Gastrocnemius medialis (tissue), 4 donors: Measurements from ENCODE around the gene RPS25. TPM values are rescaled to one million over a fixed set of nuclear protein-coding genes. Genes with fewer than 3 reads are reported as not detected.
"Not testable (repeated sequence)": the region's sequence is repeated elsewhere in the genome, so short reads cannot be mapped to it uniquely, and the experiment has no call there.

Source experiments
- ATAC-seq, 2 donors: fragments of 150-250 bp; one replicate each; pipeline ENCODE4 v1.9.1; 2016
- DNase-seq, 2 donors: peaks; one replicate each; pipeline ENCODE4 v3.0.0-alpha.2; 2019
- H3K27ac ChIP-seq, 4 donors: fragments of 200-600 bp; sonication (generic); 1 replicate in 1 of 4; 2 replicates in 3 of 4; pipeline ENCODE4 v1.5.1; 2016 to 2018; ENCODE audit warnings: mild to moderate bottlenecking in 2 of 4, moderate library complexity in 1 of 4
- H3K27me3 ChIP-seq, 3 donors: fragments of 200-600 bp; sonication (generic) in 2 of 3; 1 replicate in 1 of 3; 2 replicates in 2 of 3; pipeline versions ENCODE4 v1.5.1 to v1.6.0; 2016 to 2019; ENCODE audit warnings: mild to moderate bottlenecking in 1 of 3, moderate library complexity in 1 of 3
- H3K36me3 ChIP-seq, 2 donors: fragments of 200-600 bp; sonication (generic) in 1 of 2; one replicate each; pipeline ENCODE4 v1.5.1; 2017 to 2018
- H3K4me1 ChIP-seq, 2 donors: fragments of 200-600 bp; sonication (generic) in 1 of 2; one replicate each; pipeline ENCODE4 v1.5.1; 2016 to 2017; ENCODE audit warnings: mild to moderate bottlenecking in 2 of 2
- H3K4me3 ChIP-seq, 4 donors: fragments of 200-600 bp; sonication (generic) in 3 of 4; 1 replicate in 1 of 4; 2 replicates in 3 of 4; pipeline ENCODE4 v1.5.1; 2016 to 2019; ENCODE audit warnings: mild to moderate bottlenecking in 2 of 4
- H3K9me3 ChIP-seq, 3 donors: fragments of 200-600 bp; sonication (generic) in 2 of 3; 1 replicate in 1 of 3; 2 replicates in 2 of 3; pipeline ENCODE4 v1.5.1; 2016 to 2019
- CTCF ChIP-seq, 5 experiments: fragments of 450-650 bp in 3 of 5; fragments of 200-600 bp in 2 of 5; sonication (generic) in 2 of 5; IDR thresholded peaks in 4 of 5; conservative IDR thresholded peaks in 1 of 5; 1 replicate in 4 of 5; 2 replicates in 1 of 5; pipeline ENCODE4 v1.5.1; 2016 to 2019; ENCODE audit warnings: antibody characterized with exemption in 5 of 5, mild to moderate bottlenecking in 3 of 5, moderate library complexity in 3 of 5
- POLR2A ChIP-seq, 2 donors: fragments of 450-650 bp; IDR thresholded peaks; one replicate each; pipeline ENCODE4 v1.6.1; 2017; ENCODE audit warnings: antibody characterized with exemption in 2 of 2, mild to moderate bottlenecking in 2 of 2, moderate library complexity in 2 of 2
- in situ Hi-C, 4 donors: fragments of 200-750 bp; cut with MboI; loops; one replicate each; pipeline versions ENCODE4 v1.15.0 to v1.8.0; 2017; ENCODE audit warnings: low sequenced_read_pairs in 4 of 4
- intact Hi-C: fragments of 100-400 bp; cut with DNase I; formaldehyde crosslinking; loops from one replicate; pipeline ENCODE4 v1.15.1; 2023; ENCODE audit warnings: low total_unique reads
- total RNA-seq, 4 donors: library from RNA; depleted of rRNA; stranded (reverse); fragments of >200 nt; gene quantifications; one replicate each; pipeline versions ENCODE4 v1.1.0 to v1.2.3, GENCODE V29; 2016

Gene RPS25
- total RNA-seq, 4 donors from 2014 or later, result 1,700 to 2,567 (median 1,849) TPM

DNA sequence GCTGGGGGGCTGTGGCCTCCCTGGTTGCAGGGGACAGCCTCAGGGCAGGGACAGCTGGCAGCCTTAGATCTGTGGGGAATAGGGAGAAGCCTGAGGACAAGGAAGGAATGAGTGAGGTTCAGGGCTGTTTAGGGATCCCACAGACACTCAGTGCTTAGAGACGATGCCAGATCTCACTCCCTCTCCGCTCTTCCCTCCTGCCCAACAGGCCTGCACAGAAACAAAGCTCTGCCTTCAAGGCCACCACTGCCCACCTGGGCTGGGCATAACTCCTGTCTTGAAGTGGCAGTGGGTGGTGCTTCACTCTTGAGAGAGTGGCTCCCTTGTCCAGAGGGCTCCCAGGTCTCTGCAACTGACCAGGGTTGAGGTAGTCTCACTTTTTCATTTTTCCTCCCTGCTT lies 33.3 kb downstream of the RPS25 start:
- ATAC-seq (peak; percentile 17 to 37), DNase-seq (no peak)
- no peaks in the 10 kb centered on the region for H3K27me3 ChIP-seq
- no peak overlapping the region for H3K4me3 ChIP-seq
- intact Hi-C loops (no loop called here), in situ Hi-C loops (no loop called here)
- H3K4me1 ChIP-seq, result peaks cover 5 to 9% of the 10 kb centered on the region in 2 donors
- peak overlapping the region; percentile 66 to 84 (median 68) for H3K27ac ChIP-seq
- TF ChIP-seq CTCF (IDR thresholded peaks at IDR 0.05 in 4 of 5, conservative IDR thresholded peaks at IDR 0.05 in 1 of 5) (no peak), POLR2A (IDR thresholded peaks at IDR 0.05) (no peak)
- H3K36me3 ChIP-seq, result no peaks in the 10 kb centered on the region
- H3K9me3 ChIP-seq, result no peaks in the 10 kb centered on the region

GRCh38 chr11:118984337-118984736 lies 33.8 kb downstream of the RPS25 start:
- in situ Hi-C loops, H3K4me1 ChIP-seq, H3K36me3 ChIP-seq, intact Hi-C loops, H3K4me3 ChIP-seq, H3K9me3 ChIP-seq, H3K27me3 ChIP-seq: not testable (repeated sequence)
- ATAC-seq, result peak; percentile 71 to 75
- peak; percentile 43 to 74 for DNase-seq
- peak overlapping the region; percentile 66 to 84 (median 68) for H3K27ac ChIP-seq

DNA sequence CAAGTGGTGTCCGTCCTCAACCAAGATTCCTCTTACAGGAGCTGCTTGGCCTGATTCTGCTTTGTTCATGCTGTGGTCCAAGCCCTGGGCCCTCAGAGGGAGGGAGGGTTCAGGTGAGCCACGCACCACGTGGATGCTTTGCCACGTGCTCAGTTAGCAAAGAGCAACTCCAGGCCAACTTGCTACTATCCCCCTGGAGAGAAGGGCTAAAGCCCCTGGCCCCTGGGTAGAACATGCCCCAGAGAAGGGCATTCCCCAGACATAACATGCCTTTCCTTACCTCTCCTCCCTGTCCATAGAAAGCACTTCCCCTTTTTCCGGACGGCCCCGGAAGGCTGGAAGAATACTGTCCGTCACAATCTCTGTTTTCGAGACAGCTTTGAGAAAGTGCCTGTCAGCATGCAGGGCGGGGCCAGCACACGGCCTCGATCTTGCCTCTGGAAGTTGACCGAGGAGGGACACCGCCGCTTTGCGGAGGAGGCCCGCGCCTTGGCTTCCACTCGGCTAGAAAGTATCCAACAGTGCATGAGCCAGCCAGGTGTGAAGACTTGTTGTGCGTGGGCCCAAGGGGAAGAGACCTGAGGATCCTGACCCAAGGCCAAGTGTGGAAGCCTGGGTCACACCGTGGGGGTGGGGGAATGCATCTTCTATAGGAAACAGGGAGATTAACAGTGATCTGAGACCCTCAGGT lies 37.8 kb downstream of the RPS25 start:
- intact Hi-C loops, result no loop called here
- Histone ChIP-seq H3K27me3 (no peaks in the 10 kb centered on the region), H3K9me3 (no peaks in the 10 kb centered on the region), H3K4me3 (no peak overlapping the region), H3K4me1 (peaks cover 5 to 9% of the 10 kb centered on the region in 2 donors), H3K36me3 (no peaks in the 10 kb centered on the region), H3K27ac (no peak overlapping the region)
- no peak for TF ChIP-seq CTCF (IDR thresholded peaks at IDR 0.05 in 4 of 5, conservative IDR thresholded peaks at IDR 0.05 in 1 of 5)
- no peak for TF ChIP-seq POLR2A (IDR thresholded peaks at IDR 0.05)
- ATAC-seq, result no peak
- in situ Hi-C loops, result no loop called here
- DNase-seq, result peak; percentile 6 to 34

GRCh38 chr11:118979434-118979833 lies 38.7 kb downstream of the RPS25 start:
- H3K9me3 ChIP-seq, result no peaks in the 10 kb centered on the region
- intact Hi-C loops, result no loop called here
- TF ChIP-seq CTCF (IDR thresholded peaks at IDR 0.05 in 4 of 5, conservative IDR thresholded peaks at IDR 0.05 in 1 of 5) (no peak), POLR2A (IDR thresholded peaks at IDR 0.05) (no peak)
- H3K27ac ChIP-seq, result no peak overlapping the region
- in situ Hi-C loops, result no loop called here
- H3K27me3 ChIP-seq, result no peaks in the 10 kb centered on the region
- DNase-seq, result no peak
- peaks cover 0 to 4% of the 10 kb centered on the region in 2 donors for H3K4me1 ChIP-seq
- no peak overlapping the region for H3K4me3 ChIP-seq
- H3K36me3 ChIP-seq, result no peaks in the 10 kb centered on the region
- ATAC-seq, result no peak

GRCh38 chr11:118975771-118976709 lies 42.1 kb downstream of the RPS25 start:
- intact Hi-C loops (no loop called here), in situ Hi-C loops (no loop called here)
- ATAC-seq, result no peak
- DNase-seq, result no peak
- no peak for TF ChIP-seq POLR2A (IDR thresholded peaks at IDR 0.05)
- TF ChIP-seq CTCF (IDR thresholded peaks at IDR 0.05 in 4 of 5, conservative IDR thresholded peaks at IDR 0.05 in 1 of 5), result no peak
- Histone ChIP-seq H3K27me3 (peaks cover 0 to 4% (median 3%) of the 10 kb centered on the region in 3 donors), H3K27ac (no peak overlapping the region), H3K4me1 (no peaks in the 10 kb centered on the region), H3K9me3 (no peaks in the 10 kb centered on the region), H3K4me3 (no peak overlapping the region), H3K36me3 (no peaks in the 10 kb centered on the region)
